Stimulated activated CD4-positive, alpha-beta T cell treated with anti-CD3 and anti-CD28 coated beads, Interleukin-4, amount 100 ng/mL, for 1 hour (primary cell): Measurements from ENCODE around the gene RBM17.
"Not testable (repeated sequence)": the region's sequence is repeated elsewhere in the genome, so short reads cannot be mapped to it uniquely, and the experiment has no call there.

ENCODE experiments used
- DNase-seq: peaks from one replicate; pipeline ENCODE4 v3.0.0-alpha.2; 2020

Gene RBM17

GRCh38 chr10:6088721-6089333 lies at the start of gene RBM17:
TSS of gene RBM17 (plus strand) at chr10:6089034. CDS start at chr10:6097066, 8,032 bp downstream.
- DNase-seq, result peak; percentile 96

- DNase-seq, result no peak
These were observed 49.1 kb upstream of the RBM17 start for GRCh38 chr10:6039711-6040110.

GRCh38 chr10:6040205-6040604 lies 48.6 kb upstream of the RBM17 start:
- no peak for DNase-seq

GRCh38 chr10:6043377-6043776 lies 45.5 kb upstream of the RBM17 start:
- not testable (repeated sequence) for DNase-seq

GRCh38 chr10:6044060-6044459 lies 44.8 kb upstream of the RBM17 start:
- DNase-seq, result no peak

- no peak for DNase-seq
These were observed 44.0 kb upstream of the RBM17 start for GRCh38 chr10:6044751-6045313.

GRCh38 chr10:6045314-6045848 lies 43.5 kb upstream of the RBM17 start:
- DNase-seq, result no peak

- DNase-seq, result no peak
These were observed 42.7 kb upstream of the RBM17 start for GRCh38 chr10:6045878-6046772.

GRCh38 chr10:6046773-6047611 lies 41.8 kb upstream of the RBM17 start:
- no peak for DNase-seq

- no peak for DNase-seq
These were observed 41.0 kb upstream of the RBM17 start for GRCh38 chr10:6047847-6048246.

GRCh38 chr10:6048281-6049030 lies 40.4 kb upstream of the RBM17 start:
- no peak for DNase-seq

GRCh38 chr10:6049031-6049400 lies 39.8 kb upstream of the RBM17 start:
- DNase-seq, result no peak

- DNase-seq, result peak; percentile 88
These were observed 37.9 kb upstream of the RBM17 start for GRCh38 chr10:6050801-6051445.

- peak; percentile 74 for DNase-seq
These were observed 36.3 kb upstream of the RBM17 start for GRCh38 chr10:6052247-6053221.

- no peak for DNase-seq
These were observed 35.5 kb upstream of the RBM17 start for GRCh38 chr10:6053303-6053702.

GRCh38 chr10:6053816-6054631 lies 34.8 kb upstream of the RBM17 start:
- DNase-seq, result no peak

- no peak for DNase-seq
These were observed 34.0 kb upstream of the RBM17 start for GRCh38 chr10:6054884-6055283.

- DNase-seq, result no peak
These were observed 32.9 kb upstream of the RBM17 start for GRCh38 chr10:6055929-6056328.

- DNase-seq, result no peak
These were observed 32.3 kb upstream of the RBM17 start for GRCh38 chr10:6056411-6057135.
